Measurements from ENCODE around the gene TMEM18. TPM values are rescaled to one million over a fixed set of nuclear protein-coding genes. Genes with fewer than 3 reads are reported as not detected.

The TMEM18 gene
- total RNA-seq, 4 donors from 2014 or later, result 10.6 to 32.7 (median 18.8) TPM

- Histone ChIP-seq H3K4me3 (no peak overlapping the region), H3K9me3 (peaks cover 0 to 6% (median 0%) of the 10 kb centered on the region in 3 donors), H3K4me1 (peaks cover 0 to 36% (median 3%) of the 10 kb centered on the region in 3 donors), H3K36me3 (peaks cover 0 to 83% of the 10 kb centered on the region in 2 donors), H3K27ac (no peak overlapping the region), H3K27me3 (no peaks in the 10 kb centered on the region)
- ATAC-seq, result no peak
- TF ChIP-seq POLR2AphosphoS5 (IDR thresholded peaks at IDR 0.05) (no peak), EP300 (IDR thresholded peaks at IDR 0.05) (no peak), POLR2A (IDR thresholded peaks at IDR 0.05) (no peak), CTCF (IDR thresholded peaks at IDR 0.05) (no peak)
- 83 to 100% methylated on average over 1 of the region's 9 CpGs for WGBS, 2 donors (ENCODE audit: low coverage in 1 of 2)
Observed at GRCh38 chr2:671072-671471, 6.1 kb downstream of the TMEM18 start.

DNA sequence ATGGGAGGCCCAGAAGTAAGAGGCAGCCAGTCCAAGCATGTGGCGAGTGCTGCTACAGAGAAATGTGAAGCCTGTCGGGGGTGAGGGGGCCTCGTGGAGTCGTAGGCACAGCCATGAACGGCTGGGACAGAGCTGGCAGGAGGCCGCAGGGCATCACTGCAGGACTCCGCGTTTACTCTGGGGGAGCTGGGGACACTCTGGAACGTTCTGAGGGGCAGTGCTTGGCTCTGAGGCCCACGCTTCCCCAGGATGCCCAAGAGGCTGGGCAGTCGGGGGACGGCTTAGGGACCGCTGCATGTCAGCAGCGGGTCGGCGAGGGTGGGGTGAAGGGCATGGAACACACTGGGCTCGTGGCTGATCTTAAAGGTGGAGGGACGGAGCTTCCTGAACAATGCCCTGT, 6.6 kb downstream of the TMEM18 start:
- H3K36me3 ChIP-seq, result peaks cover 0 to 87% of the 10 kb centered on the region in 2 donors
- H3K27me3 ChIP-seq, result no peaks in the 10 kb centered on the region
- no peak overlapping the region for H3K4me3 ChIP-seq
- peaks cover 0 to 11% (median 0%) of the 10 kb centered on the region in 3 donors for H3K9me3 ChIP-seq
- TF ChIP-seq POLR2AphosphoS5 (IDR thresholded peaks at IDR 0.05), result no peak
- TF ChIP-seq CTCF (IDR thresholded peaks at IDR 0.05), result no peak
- TF ChIP-seq POLR2A (IDR thresholded peaks at IDR 0.05), result no peak
- TF ChIP-seq EP300 (IDR thresholded peaks at IDR 0.05), result no peak
- no peak overlapping the region for H3K27ac ChIP-seq
- peaks cover 0 to 31% (median 0%) of the 10 kb centered on the region in 3 donors for H3K4me1 ChIP-seq
- WGBS, 2 donors (ENCODE audit: low coverage in 1 of 2), result 81% methylated on average over 8 of the region's 18 CpGs; no CpG with 5 or more reads in 1 of the 2 donors
- peak; percentile 11 for ATAC-seq

DNA sequence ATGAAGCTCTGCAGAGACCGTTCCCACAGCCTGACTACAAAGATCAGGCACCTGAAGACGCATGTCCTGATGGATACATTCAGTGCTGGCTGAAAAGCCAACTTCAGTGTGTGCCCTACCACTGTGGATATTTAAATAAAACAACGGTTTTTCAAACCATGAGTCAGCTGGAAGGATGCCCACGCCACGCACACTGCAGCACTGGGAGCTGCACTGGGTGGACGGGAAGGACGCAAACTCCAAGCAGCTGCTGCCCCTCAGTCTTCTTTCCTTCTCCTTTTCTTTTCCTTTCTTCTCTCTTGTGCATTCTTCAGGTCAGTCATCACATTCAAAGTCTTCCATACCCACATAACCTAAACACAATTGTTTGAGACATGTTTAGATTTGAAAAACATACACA, 7.9 kb downstream of the TMEM18 start:
- Histone ChIP-seq H3K4me1 (peaks cover 0 to 24% (median 0%) of the 10 kb centered on the region in 3 donors), H3K4me3 (no peak overlapping the region), H3K27ac (no peak overlapping the region), H3K27me3 (no peaks in the 10 kb centered on the region), H3K9me3 (peaks cover 0 to 17% (median 0%) of the 10 kb centered on the region in 3 donors), H3K36me3 (peaks cover 0 to 94% of the 10 kb centered on the region in 2 donors)
- WGBS, 2 donors (ENCODE audit: low coverage in 1 of 2), result 61 to 76% methylated on average over 6 to 7 of the region's 7 CpGs
- TF ChIP-seq CTCF (IDR thresholded peaks at IDR 0.05), result no peak
- no peak for ATAC-seq

DNA sequence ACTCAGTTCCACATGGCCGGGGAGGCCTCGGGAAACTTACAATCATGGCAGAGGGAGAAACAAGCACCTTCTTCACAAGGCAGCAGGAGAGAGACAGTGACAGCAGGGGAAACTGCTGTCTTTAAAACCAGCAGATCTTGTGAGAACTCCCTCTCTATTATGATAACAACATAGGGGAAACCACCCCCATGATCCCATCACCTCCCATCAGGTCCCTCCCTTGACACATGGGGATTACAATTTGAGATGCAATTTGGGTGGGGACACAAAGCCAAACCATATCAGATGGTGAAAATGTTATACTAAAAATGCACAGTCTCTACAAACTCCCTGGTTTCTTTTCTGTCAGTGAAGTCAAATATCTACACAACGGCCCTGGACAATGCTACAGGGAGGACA, 9.2 kb downstream of the TMEM18 start:
- H3K27ac ChIP-seq, result no peak overlapping the region
- H3K9me3 ChIP-seq, result peaks cover 0 to 17% (median 0%) of the 10 kb centered on the region in 3 donors
- TF ChIP-seq EP300 (IDR thresholded peaks at IDR 0.05) (no peak), CTCF (IDR thresholded peaks at IDR 0.05) (no peak), POLR2A (IDR thresholded peaks at IDR 0.05) (no peak), POLR2AphosphoS5 (IDR thresholded peaks at IDR 0.05) (no peak)
- peaks cover 0 to 11% (median 0%) of the 10 kb centered on the region in 3 donors for H3K4me1 ChIP-seq
- peaks cover 0 to 96% of the 10 kb centered on the region in 2 donors for H3K36me3 ChIP-seq
- no peaks in the 10 kb centered on the region for H3K27me3 ChIP-seq
- ATAC-seq, result no peak
- H3K4me3 ChIP-seq, result no peak overlapping the region
- WGBS, 2 donors (ENCODE audit: low coverage in 1 of 2), result 82 to 95% methylated on average over 1 to 3 of the region's 3 CpGs

GRCh38 chr2:667332-667999, 9.7 kb downstream of the TMEM18 start:
- peaks cover 0 to 95% of the 10 kb centered on the region in 2 donors for H3K36me3 ChIP-seq
- WGBS, 2 donors (ENCODE audit: low coverage in 1 of 2), result 74 to 78% methylated on average over 5 of the region's 5 CpGs
- H3K9me3 ChIP-seq, result peaks cover 0 to 17% (median 0%) of the 10 kb centered on the region in 3 donors
- H3K27ac ChIP-seq, result no peak overlapping the region
- no peak overlapping the region for H3K4me3 ChIP-seq
- no peak for ATAC-seq
- TF ChIP-seq CTCF (IDR thresholded peaks at IDR 0.05) (peak in 3 of 4 experiments; percentile 33 to 45 (median 37)), EP300 (IDR thresholded peaks at IDR 0.05) (no peak)
- no peaks in the 10 kb centered on the region for H3K27me3 ChIP-seq
- H3K4me1 ChIP-seq, result peaks cover 0 to 9% (median 0%) of the 10 kb centered on the region in 3 donors
